Smooth muscle cell (in vitro differentiated cells): ENCODE results near the gene MAP3K5. TPM values are rescaled to one million over a fixed set of nuclear protein-coding genes. Genes with fewer than 3 reads are reported as not detected.

Source experiments
- DNase-seq: peaks from one replicate; lab custom pipeline; 2025; ENCODE audit not compliant: unreplicated experiment; lab: John Stamatoyannopoulos, UW
- H2AFZ ChIP-seq: fragments of 200-600 bp; sonication (generic); 2 replicates; pipeline ENCODE4 v1.6.0; 2016; ENCODE audit warnings: antibody characterized with exemption, low read depth, mild to moderate bottlenecking
- H3F3A ChIP-seq: fragments of 200-600 bp; sonication (generic); 2 replicates; pipeline ENCODE4 v1.6.0; 2017; ENCODE audit warnings: antibody characterized with exemption, low read depth
- H3K27ac ChIP-seq: fragments of 200-600 bp; sonication (generic); 2 replicates; pipeline ENCODE4 v1.5.1; 2016; ENCODE audit warnings: low read depth, mild to moderate bottlenecking
- H3K27me3 ChIP-seq: fragments of 200-600 bp; sonication (generic); 2 replicates; pipeline ENCODE4 v1.6.1; 2016; ENCODE audit warnings: low read depth, mild to moderate bottlenecking
- H3K36me3 ChIP-seq: fragments of 200-600 bp; sonication (generic); 2 replicates; pipeline ENCODE4 v1.5.1; 2016; ENCODE audit warnings: low read depth
- H3K4me1 ChIP-seq: fragments of 200-600 bp; sonication (generic); 2 replicates; pipeline ENCODE4 v1.5.1; 2016; ENCODE audit warnings: low read depth
- H3K4me2 ChIP-seq: fragments of 200-600 bp; sonication (generic); 2 replicates; pipeline ENCODE4 v1.6.0; 2016; ENCODE audit warnings: mild to moderate bottlenecking
- H3K4me3 ChIP-seq: fragments of 200-600 bp; sonication (generic); 2 replicates; pipeline ENCODE4 v1.5.1; 2016; ENCODE audit warnings: mild to moderate bottlenecking
- H3K79me2 ChIP-seq: fragments of 200-600 bp; sonication (generic); 2 replicates; pipeline ENCODE4 v1.6.0; 2016; ENCODE audit warnings: low read depth, mild to moderate bottlenecking
- H3K9ac ChIP-seq: fragments of 200-600 bp; sonication (generic); 2 replicates; pipeline ENCODE4 v1.6.0; 2016; ENCODE audit warnings: low read depth
- H3K9me3 ChIP-seq: fragments of 200-600 bp; sonication (generic); replicated peaks from 2 replicates; pipeline ENCODE4 v1.5.1; 2016; ENCODE audit warnings: low read depth
- H4K20me1 ChIP-seq: fragments of 200-600 bp; sonication (generic); 2 replicates; pipeline ENCODE4 v1.6.0; 2016; ENCODE audit warnings: low read depth
- WGBS: methylation state at CpG from one replicate; pipeline ENCODE4 v1.1.7; 2016; ENCODE audit warnings: low lambda C conversion rate; 5-methylcytosine and 5-hydroxymethylcytosine counted together
- polyA plus RNA-seq: library from polyadenylated mRNA; unstranded; fragments of >200 nt; fragmentation: Nextera tagmentation; extraction: Ambion mirVana; gene quantifications from 2 replicates; pipeline ENCODE4 v1.2.1, GENCODE V29; 2016
- total RNA-seq: library from RNA; depleted of rRNA; stranded (reverse); fragments of >200 nt; gene quantifications from 2 replicates; pipeline ENCODE4 v1.2.3, GENCODE V29; 2014
- TF ChIP-seq, protein P1 (sequence below): fragments of 200-600 bp; sonication (generic); IDR thresholded peaks from 2 replicates; pipeline ENCODE4 v1.5.1; 2017; ENCODE audit warnings: borderline replicate concordance, mild to moderate bottlenecking, antibody characterized with exemption; ENCODE audit not compliant: insufficient read depth, poor library complexity, severe bottlenecking

Gene MAP3K5
- total and polyA plus RNA-seq, 2 experiments from 2014 or later: 0.93 to 2.1 TPM

- 96% methylated on average over 2 of the region's 2 CpGs for WGBS
- Histone ChIP-seq H3K9me3 (no peaks in the 10 kb centered on the region), H3K4me2 (no peak overlapping the region), H3K36me3 (no peaks in the 10 kb centered on the region), H2AFZ (no peak overlapping the region), H3K4me3 (no peak overlapping the region), H3F3A (no peaks in the 10 kb centered on the region), H3K4me1 (no peaks in the 10 kb centered on the region), H4K20me1 (no peaks in the 10 kb centered on the region), H3K27ac (no peak overlapping the region), H3K27me3 (peaks cover 7% of the 10 kb centered on the region), H3K9ac (no peak overlapping the region), H3K79me2 (no peaks in the 10 kb centered on the region)
- DNase-seq: no peak
- TF ChIP-seq, protein P1, sequence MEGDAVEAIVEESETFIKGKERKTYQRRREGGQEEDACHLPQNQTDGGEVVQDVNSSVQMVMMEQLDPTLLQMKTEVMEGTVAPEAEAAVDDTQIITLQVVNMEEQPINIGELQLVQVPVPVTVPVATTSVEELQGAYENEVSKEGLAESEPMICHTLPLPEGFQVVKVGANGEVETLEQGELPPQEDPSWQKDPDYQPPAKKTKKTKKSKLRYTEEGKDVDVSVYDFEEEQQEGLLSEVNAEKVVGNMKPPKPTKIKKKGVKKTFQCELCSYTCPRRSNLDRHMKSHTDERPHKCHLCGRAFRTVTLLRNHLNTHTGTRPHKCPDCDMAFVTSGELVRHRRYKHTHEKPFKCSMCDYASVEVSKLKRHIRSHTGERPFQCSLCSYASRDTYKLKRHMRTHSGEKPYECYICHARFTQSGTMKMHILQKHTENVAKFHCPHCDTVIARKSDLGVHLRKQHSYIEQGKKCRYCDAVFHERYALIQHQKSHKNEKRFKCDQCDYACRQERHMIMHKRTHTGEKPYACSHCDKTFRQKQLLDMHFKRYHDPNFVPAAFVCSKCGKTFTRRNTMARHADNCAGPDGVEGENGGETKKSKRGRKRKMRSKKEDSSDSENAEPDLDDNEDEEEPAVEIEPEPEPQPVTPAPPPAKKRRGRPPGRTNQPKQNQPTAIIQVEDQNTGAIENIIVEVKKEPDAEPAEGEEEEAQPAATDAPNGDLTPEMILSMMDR: no peak
Observed at GRCh38 chr6:136728033-136728939, 64.0 kb downstream of the MAP3K5 start.

- Histone ChIP-seq H3F3A (no peaks in the 10 kb centered on the region), H3K27ac (no peak overlapping the region), H3K4me2 (no peak overlapping the region), H3K36me3 (no peaks in the 10 kb centered on the region), H2AFZ (no peak overlapping the region), H3K9me3 (no peaks in the 10 kb centered on the region), H3K27me3 (no peaks in the 10 kb centered on the region), H3K9ac (no peak overlapping the region), H3K4me1 (no peaks in the 10 kb centered on the region), H3K79me2 (no peaks in the 10 kb centered on the region), H3K4me3 (no peak overlapping the region), H4K20me1 (no peaks in the 10 kb centered on the region)
- no peak for DNase-seq
- TF ChIP-seq, protein P1: no peak
- WGBS: 95% methylated on average over 3 of the region's 3 CpGs
Observed at GRCh38 chr6:136726837-136727557, 65.3 kb downstream of the MAP3K5 start.

GRCh38 chr6:136725124-136725523, 67.2 kb downstream of the MAP3K5 start:
- H4K20me1 ChIP-seq: no peaks in the 10 kb centered on the region
- 87% methylated on average over 4 of the region's 4 CpGs for WGBS
- no peak overlapping the region for H3K27ac ChIP-seq
- TF ChIP-seq, protein P1: no peak
- no peak overlapping the region for H2AFZ ChIP-seq
- no peaks in the 10 kb centered on the region for H3K79me2 ChIP-seq
- H3K9ac ChIP-seq: no peak overlapping the region
- H3K9me3 ChIP-seq: no peaks in the 10 kb centered on the region
- no peak overlapping the region for H3K4me2 ChIP-seq
- no peaks in the 10 kb centered on the region for H3K4me1 ChIP-seq
- no peaks in the 10 kb centered on the region for H3K27me3 ChIP-seq
- no peaks in the 10 kb centered on the region for H3K36me3 ChIP-seq
- H3F3A ChIP-seq: no peaks in the 10 kb centered on the region
- DNase-seq: no peak
- H3K4me3 ChIP-seq: no peak overlapping the region
